SK-N-MC (cell line): ENCODE results near the gene SEMA3D.

ENCODE experiments used
- DNase-seq: peaks from one replicate; pipeline ENCODE4 v3.0.0-alpha.2; 2011; ENCODE audit warnings: low read depth, low spot score
- H3K27ac ChIP-seq: fragments of 200-600 bp; sonication (generic); 2 replicates; pipeline ENCODE4 v1.5.1; 2016; ENCODE audit warnings: mixed run types
- H3K36me3 ChIP-seq: fragments of 200-600 bp; sonication (generic); 2 replicates; pipeline ENCODE4 v1.6.1; 2017; ENCODE audit warnings: antibody characterized with exemption, low read length, mixed read lengths; ENCODE audit not compliant: insufficient read depth
- H3K4me3 ChIP-seq: fragments of 200-600 bp; sonication (generic); 2 replicates; pipeline ENCODE4 v1.5.1; 2016
- H3K9ac ChIP-seq: fragments of 200-600 bp; sonication (generic); 2 replicates; pipeline ENCODE4 v1.8.0; 2017; ENCODE audit warnings: mixed run types, mixed read lengths; ENCODE audit not compliant: insufficient read length
- H3K9me3 ChIP-seq: fragments of 200-600 bp; sonication (generic); 2 replicates; pipeline ENCODE4 v1.6.1; 2017; ENCODE audit warnings: low read depth, mild to moderate bottlenecking, antibody characterized with exemption, low read length, moderate library complexity, mixed read lengths
- EZH2 ChIP-seq: fragments of 200-600 bp; sonication (generic); IDR thresholded peaks from one replicate; pipeline ENCODE4 v1.6.1; 2017; ENCODE audit warnings: antibody characterized with exemption
- FOXP2 ChIP-seq: optimal IDR thresholded peaks from 2 replicates; pipeline ENCODE3; 2011; ENCODE audit warnings: mild to moderate bottlenecking, moderate library complexity; ENCODE audit not compliant: insufficient read depth; ENCODE audit errors: extremely low read length, control extremely low read depth
- POLR2AphosphoS5 ChIP-seq: IDR thresholded peaks from 2 replicates; pipeline ENCODE4 v1.6.1; 2012; ENCODE audit warnings: mild to moderate bottlenecking, low read depth, low read length, borderline replicate concordance

The SEMA3D gene

DNA sequence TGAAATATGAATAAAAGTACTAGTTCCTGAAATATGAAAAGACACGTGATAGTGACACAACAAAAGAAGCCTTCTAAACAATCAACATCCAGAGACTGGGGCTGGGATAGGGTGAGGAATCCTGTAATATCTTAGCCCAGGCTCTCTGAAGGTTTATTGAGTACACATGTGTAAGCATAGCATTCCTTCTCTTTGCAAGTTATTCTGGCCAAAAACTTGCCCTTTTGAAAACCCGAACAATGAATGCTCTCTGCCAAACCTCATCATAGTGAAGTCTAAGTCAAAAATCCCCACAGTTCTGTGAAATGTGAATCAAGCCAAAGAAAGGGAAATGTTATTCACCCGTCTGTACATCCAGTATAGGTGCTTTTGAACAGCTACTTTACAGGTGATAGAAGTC lies 11.6 kb downstream of the SEMA3D start:
- 0 out of 2 replicates have a peak, but pooled peaks cover 3% of the 10 kb centered on the region for H3K9me3 ChIP-seq
- no peak for DNase-seq
- H3K9ac ChIP-seq = no peak overlapping the region
- H3K4me3 ChIP-seq = no peak overlapping the region
- H3K36me3 ChIP-seq = no peaks in the 10 kb centered on the region
- TF ChIP-seq EZH2 (no peak), FOXP2 (no peak), POLR2AphosphoS5 (no peak)
- H3K27ac ChIP-seq = no peak overlapping the region

DNA sequence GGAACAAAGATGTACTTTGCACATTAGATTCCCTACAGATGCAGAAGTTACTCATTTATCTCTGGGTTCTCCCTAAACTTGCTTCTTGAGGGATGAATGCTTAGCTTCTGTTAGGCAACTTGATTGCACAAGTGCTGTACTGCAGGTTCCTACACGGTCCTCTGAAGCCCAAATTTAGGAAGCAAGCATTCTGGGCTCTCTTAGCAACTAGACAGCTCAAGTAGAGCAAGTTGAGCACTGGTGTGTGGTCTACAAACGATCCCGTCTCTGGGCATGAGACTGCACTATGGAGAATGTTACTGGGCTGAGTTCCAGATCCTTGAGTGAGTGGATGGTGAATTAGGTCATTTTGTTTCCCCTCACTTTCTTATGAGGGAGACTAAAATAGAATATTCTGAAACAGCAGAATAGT lies 14.3 kb downstream of the SEMA3D start:
- TF ChIP-seq EZH2 (no peak), FOXP2 (no peak), POLR2AphosphoS5 (no peak)
- Histone ChIP-seq H3K36me3 (no peaks in the 10 kb centered on the region), H3K4me3 (no peak overlapping the region), H3K9ac (no peak overlapping the region), H3K9me3 (no peaks in the 10 kb centered on the region), H3K27ac (no peak overlapping the region)
- DNase-seq = no peak

DNA sequence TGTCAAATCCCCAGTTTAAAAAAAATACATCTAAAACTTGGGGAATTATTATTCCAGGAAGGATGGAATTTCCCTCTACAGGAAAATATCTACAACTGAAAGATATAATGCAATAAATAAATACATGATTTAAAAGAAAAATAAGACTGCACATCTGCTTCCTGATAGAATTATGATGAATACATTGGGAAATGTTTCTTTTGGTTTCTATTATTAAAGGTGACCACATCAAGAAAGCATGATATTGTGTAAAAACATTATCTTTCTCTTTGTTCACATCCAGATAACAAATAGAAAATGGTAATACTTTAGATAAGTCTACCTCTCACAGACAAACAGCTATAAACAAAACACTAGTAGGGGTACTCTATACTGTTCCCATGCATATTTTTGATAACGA lies 19.2 kb downstream of the SEMA3D start:
- no peak overlapping the region for H3K27ac ChIP-seq
- H3K9me3 ChIP-seq = no peaks in the 10 kb centered on the region
- no peak overlapping the region for H3K9ac ChIP-seq
- H3K4me3 ChIP-seq = no peak overlapping the region
- no peaks in the 10 kb centered on the region for H3K36me3 ChIP-seq
- TF ChIP-seq POLR2AphosphoS5 = no peak
- no peak for TF ChIP-seq EZH2
- no peak for TF ChIP-seq FOXP2
- DNase-seq = no peak

DNA sequence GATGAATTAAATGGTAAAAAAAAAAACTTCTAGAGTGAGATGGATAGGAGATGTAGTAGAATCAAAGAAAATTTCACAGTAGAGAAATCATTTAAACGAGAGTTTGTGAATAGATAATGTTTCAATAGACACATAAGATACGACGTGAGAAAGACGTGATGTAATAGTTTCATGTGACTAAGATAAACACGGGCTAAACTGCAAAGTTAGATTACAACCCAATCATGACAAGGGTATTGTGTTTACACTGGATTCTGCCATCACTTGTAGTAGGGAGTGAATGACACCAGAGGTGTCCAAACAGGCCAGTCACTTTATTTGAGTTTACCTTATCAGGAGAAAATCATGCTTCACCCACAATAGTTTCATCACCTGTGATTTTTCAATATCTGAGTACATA lies 21.6 kb downstream of the SEMA3D start:
- no peaks in the 10 kb centered on the region for H3K9me3 ChIP-seq
- no peaks in the 10 kb centered on the region for H3K36me3 ChIP-seq
- TF ChIP-seq EZH2 (no peak), POLR2AphosphoS5 (no peak), FOXP2 (no peak)
- no peak for DNase-seq
- H3K27ac ChIP-seq = no peak overlapping the region
- H3K9ac ChIP-seq = no peak overlapping the region
- no peak overlapping the region for H3K4me3 ChIP-seq

DNA sequence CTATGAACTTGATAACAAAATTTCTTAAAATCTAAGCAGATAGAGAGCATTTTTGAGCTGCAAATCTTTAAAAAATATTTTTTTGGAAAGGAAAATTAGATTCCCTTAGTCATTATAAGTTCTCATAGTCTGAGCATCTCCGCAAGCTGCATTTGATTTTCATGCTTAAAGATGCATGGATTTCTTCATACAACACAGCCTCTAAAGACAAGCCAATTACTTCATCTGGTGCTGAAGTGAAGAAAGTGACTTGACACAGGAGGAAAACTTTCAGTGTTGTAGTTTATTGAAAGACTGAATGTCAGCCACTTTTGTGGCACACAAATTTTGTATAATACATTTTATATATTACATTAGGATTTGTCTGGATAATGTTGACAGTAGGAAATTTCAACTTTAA lies 22.5 kb downstream of the SEMA3D start:
- Histone ChIP-seq H3K27ac (no peak overlapping the region), H3K9ac (no peak overlapping the region), H3K36me3 (no peaks in the 10 kb centered on the region), H3K9me3 (no peaks in the 10 kb centered on the region), H3K4me3 (no peak overlapping the region)
- TF ChIP-seq POLR2AphosphoS5 (no peak), FOXP2 (no peak)
- DNase-seq = no peak

DNA sequence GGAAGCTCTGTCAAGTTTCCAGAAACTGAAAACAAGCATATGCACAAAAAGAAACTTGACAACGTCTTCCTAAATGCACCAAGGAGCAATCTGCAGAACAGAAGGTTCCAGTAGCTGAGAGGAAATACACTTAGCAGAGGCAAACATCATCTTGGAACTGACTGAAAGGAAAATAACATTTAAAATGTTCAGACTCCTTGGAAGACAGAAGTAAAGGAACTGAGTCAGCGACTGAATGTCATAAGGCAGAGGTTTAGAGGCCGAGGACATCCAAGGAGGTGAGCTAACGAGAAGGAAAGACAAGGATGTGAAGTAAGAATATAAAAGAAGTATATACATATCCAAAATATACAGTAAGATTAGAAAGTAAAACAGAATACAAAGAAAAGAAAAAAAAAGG lies 24.1 kb downstream of the SEMA3D start:
- no peaks in the 10 kb centered on the region for H3K36me3 ChIP-seq
- DNase-seq = no peak
- H3K9ac ChIP-seq = no peak overlapping the region
- H3K4me3 ChIP-seq = no peak overlapping the region
- TF ChIP-seq POLR2AphosphoS5 = no peak
- TF ChIP-seq FOXP2 = no peak
- TF ChIP-seq EZH2 = no peak
- H3K9me3 ChIP-seq = no peaks in the 10 kb centered on the region
- no peak overlapping the region for H3K27ac ChIP-seq

DNA sequence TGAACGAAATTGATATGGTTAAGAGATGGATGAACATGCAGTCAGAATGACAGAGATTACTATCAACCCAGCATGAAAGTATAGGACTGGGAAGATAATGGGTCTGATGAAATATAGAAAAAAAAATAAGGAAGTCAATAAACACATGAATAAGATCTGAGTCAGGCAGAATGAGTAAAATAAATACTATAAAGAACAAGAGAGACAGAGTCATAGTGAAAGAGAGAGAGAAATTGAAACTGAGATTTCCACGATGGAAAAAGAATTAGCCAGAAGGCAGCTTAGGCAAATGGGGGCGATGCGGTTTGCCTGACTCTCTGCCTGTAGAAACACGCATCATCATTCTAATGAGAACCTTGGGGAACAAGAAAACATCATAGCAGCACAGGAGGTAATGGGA lies 26.6 kb downstream of the SEMA3D start:
- no peak overlapping the region for H3K27ac ChIP-seq
- H3K36me3 ChIP-seq = no peaks in the 10 kb centered on the region
- no peaks in the 10 kb centered on the region for H3K9me3 ChIP-seq
- no peak overlapping the region for H3K4me3 ChIP-seq
- no peak overlapping the region for H3K9ac ChIP-seq
- no peak for DNase-seq
- TF ChIP-seq FOXP2 = no peak

DNA sequence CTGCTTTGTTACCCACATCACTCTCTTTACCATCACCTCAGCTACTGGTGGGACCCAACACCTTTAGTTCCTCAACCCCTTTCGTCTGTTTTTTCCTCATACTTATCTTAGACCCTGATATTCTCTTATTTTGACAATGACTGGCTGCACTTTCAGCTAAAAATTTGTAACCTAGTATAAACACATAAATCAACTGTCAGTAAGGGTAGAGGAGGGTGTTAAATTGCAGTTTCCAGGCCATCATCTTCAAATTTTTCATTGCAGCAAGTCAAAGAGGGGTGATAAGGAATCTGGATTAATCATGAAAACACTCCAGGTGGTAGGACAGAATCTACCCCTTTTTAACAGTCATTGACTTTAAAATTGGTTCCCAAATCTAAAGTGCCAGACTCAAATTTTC lies 27.9 kb downstream of the SEMA3D start:
- no peak for DNase-seq
- TF ChIP-seq EZH2 = no peak
- TF ChIP-seq FOXP2 = no peak
- no peak for TF ChIP-seq POLR2AphosphoS5
- Histone ChIP-seq H3K27ac (no peak overlapping the region), H3K9me3 (no peaks in the 10 kb centered on the region), H3K36me3 (no peaks in the 10 kb centered on the region), H3K4me3 (no peak overlapping the region), H3K9ac (no peak overlapping the region)

DNA sequence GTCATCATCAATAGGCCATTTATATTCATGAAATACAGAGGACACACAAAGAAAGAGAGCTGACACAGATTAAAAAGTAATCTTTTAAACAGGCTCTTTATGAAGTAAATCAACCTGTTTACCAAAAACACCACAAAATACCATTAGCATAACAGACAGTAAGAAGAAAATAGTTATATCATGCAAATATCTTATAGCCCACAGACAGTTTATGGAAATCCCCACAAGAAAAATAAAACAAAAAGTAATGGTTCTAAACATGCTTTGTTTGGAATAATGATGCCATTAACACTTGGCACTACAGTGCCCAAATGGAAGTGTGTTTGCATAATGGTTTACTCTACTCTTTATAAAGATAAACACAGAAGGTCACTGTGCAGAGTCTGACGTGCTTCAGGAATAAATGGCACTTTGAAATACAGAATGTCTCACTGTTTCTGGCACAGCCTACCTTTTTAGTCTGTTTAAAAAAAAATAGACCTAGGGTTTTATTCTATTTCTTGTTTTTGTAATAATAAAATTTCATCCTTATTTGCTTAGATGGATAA lies 30.1 kb downstream of the SEMA3D start:
- TF ChIP-seq POLR2AphosphoS5 (no peak), FOXP2 (no peak), EZH2 (no peak)
- DNase-seq = no peak

More for the DNA sequence above, 30.1 kb downstream of the SEMA3D start:
- Histone ChIP-seq H3K27ac (no peak overlapping the region), H3K4me3 (no peak overlapping the region), H3K36me3 (no peaks in the 10 kb centered on the region), H3K9ac (no peak overlapping the region), H3K9me3 (no peaks in the 10 kb centered on the region)
